NCI-H187 (cell line): ENCODE data around the gene PPOX.

Experiments
- DNase-seq, 2 experiments: peaks; one replicate each; lab custom pipeline; 2025; lab: John Stamatoyannopoulos, UW

The PPOX gene

GRCh38 chr1:161165742-161166668 lies at the start of gene PPOX:
TSS of gene PPOX (plus strand) at chr1:161166426. CDS start at chr1:161166848, 422 bp downstream.
- peak; percentile 98 to 99 for DNase-seq

GRCh38 chr1:161117759-161118581 lies 48.3 kb upstream of the PPOX start, which contains the start of the genes NIT1 and PFDN2:
TSS of gene NIT1 (plus strand) at chr1:161118105. CDS start at chr1:161118177, 72 bp downstream.
TSS of gene PFDN2 (minus strand) at chr1:161118037. CDS start at chr1:161118026, 11 bp downstream.
- peak; percentile 82 to 96 for DNase-seq

GRCh38 chr1:161119092-161119903 lies 46.9 kb upstream of the PPOX start:
- DNase-seq: no peak

- DNase-seq: no peak
These were observed 45.1 kb upstream of the PPOX start for GRCh38 chr1:161121042-161121650.

- DNase-seq: no peak
These were observed 44.4 kb upstream of the PPOX start for GRCh38 chr1:161121834-161122233.

- no peak for DNase-seq
These were observed 43.3 kb upstream of the PPOX start for GRCh38 chr1:161122967-161123366.

GRCh38 chr1:161127649-161128048 lies 38.6 kb upstream of the PPOX start:
- DNase-seq: no peak

- no peak for DNase-seq
These were observed 37.4 kb upstream of the PPOX start for GRCh38 chr1:161128591-161129420.

GRCh38 chr1:161130266-161130665 lies 36.0 kb upstream of the PPOX start:
- DNase-seq: no peak

GRCh38 chr1:161131523-161132409 lies 34.5 kb upstream of the PPOX start:
- no peak for DNase-seq

GRCh38 chr1:161132410-161133219 lies 33.6 kb upstream of the PPOX start, which contains the start of gene DEDD:
TSS of gene DEDD (minus strand) at chr1:161132667. CDS start at chr1:161124462, 8,205 bp downstream.
- DNase-seq: peak; percentile 98

- DNase-seq: no peak
These were observed 32.9 kb upstream of the PPOX start for GRCh38 chr1:161133220-161133740.

GRCh38 chr1:161137881-161138280 lies 28.3 kb upstream of the PPOX start:
- DNase-seq: no peak

- DNase-seq: no peak
These were observed 27.8 kb upstream of the PPOX start for GRCh38 chr1:161138431-161138830.

- peak in 1 of 2 experiments; percentile 36 for DNase-seq
These were observed 26.5 kb upstream of the PPOX start for GRCh38 chr1:161139766-161140165.

GRCh38 chr1:161140755-161141400 lies 25.3 kb upstream of the PPOX start:
- no peak for DNase-seq

GRCh38 chr1:161145832-161146231 lies 20.4 kb upstream of the PPOX start:
- no peak for DNase-seq

- DNase-seq: no peak
These were observed 13.1 kb upstream of the PPOX start for GRCh38 chr1:161153176-161153575.
